ENCODE measurements around the gene ANKRD23.
"Not testable (repeated sequence)": the region's sequence is repeated elsewhere in the genome, so short reads cannot be mapped to it uniquely, and the experiment has no call there.

Gene ANKRD23

DNA sequence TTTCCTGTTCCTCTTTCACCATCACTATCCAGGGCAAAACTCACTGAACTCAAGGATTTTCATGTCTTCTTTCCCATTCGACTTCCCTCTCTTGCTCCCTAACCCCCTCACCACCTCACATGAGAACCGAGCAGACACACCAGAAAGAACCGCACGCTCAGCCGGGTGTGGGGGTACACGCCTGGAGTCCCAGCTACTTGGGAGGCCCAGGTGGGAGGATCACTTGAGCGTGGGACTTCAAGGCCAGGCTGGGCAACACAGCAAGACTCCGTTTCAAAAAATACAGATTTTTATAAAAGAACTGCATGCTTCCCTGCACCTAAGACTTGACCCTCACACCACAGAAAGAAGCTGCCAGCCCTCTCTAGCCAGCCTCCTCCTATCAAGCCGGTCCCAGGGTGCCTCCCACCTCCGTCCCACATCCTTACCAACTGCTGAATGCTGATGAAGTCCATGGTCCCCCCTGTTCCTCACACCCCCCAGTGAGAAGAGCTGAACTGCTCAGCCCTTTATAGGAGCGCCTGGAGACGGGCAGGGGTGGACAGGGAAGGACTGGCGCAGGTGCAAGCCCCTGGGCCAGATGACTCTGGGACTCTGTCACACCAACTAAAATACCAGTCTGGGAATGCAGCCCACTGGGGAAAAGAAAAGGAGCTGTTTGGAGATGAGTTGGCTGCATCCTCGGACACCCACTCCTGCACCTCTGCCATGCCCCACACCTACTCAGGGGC lies at the start of gene ANKRD23:
TSS of gene ANKRD23 (minus strand) at position 484 of the 731 bp plus-strand sequence. CDS start at position 455, 29 bp downstream.
- DNase-seq: no peak

DNA sequence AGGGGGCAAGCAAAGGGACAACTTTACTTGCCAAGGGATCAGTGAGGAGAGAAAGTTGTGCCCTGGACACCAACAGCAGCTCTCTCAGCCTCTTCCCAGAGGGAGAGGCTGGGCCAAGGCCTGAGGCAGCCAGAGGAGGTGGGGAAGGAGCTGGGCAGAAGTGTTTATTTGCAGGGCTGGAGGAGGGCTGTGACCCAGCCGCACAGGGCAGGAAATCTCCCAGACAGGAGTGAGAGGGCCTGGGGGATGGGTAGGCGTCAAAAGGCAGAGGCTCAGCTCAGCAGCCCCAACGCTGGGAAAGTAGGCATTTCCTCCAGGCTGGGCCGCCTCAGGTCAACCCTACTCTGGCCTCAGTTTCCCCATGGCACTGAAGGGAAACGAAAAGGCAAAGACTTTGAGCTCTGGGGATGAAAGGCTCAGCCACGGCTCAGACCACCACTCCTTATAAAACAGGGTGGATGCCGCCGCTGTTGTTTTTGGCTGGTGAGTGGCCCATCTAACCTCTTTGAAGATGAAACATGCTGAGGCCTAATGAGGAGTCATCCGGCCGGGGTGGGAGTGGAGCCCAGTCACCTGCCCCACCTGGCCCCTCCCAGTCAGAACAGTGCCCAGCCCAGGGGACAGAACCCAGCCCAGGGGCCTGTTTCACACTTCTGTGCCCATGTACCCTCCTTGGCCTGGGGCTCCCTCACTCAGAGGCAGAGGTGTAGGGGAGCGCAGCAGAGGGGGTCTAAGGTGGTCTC lies 47.9 kb upstream of the ANKRD23 start:
- peak; percentile 21 for DNase-seq

DNA sequence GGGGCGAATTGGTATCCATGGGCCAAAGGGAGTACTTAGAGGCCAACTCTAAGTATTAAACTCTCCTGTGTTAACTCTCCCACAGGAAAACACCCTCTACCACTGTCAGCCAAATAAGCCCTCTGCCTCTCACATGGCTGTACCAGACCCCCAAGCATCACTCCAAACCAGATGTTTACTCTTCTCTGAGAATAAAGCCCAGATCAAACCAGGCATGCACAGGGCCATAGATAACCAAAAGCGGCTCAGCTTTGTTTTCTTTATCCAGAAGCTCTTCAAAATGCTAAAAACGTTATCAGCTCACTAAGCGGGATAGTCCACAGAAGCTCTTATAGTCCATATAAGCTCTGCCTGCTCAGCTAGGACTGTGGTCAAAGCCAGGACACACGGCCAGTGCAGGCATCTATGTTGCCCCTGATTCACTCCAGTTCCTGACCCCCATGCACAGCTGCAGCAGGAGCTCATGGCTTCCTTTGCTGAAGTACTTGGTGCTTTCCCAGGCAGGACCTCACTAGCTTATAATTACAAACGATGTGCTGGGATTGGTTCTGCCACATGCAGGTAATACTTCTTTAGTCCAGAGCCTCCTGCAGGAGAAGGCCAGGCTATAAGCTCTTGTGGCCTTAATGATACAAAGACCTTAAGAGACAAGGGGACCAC lies 47.0 kb upstream of the ANKRD23 start:
- no peak for DNase-seq

DNA sequence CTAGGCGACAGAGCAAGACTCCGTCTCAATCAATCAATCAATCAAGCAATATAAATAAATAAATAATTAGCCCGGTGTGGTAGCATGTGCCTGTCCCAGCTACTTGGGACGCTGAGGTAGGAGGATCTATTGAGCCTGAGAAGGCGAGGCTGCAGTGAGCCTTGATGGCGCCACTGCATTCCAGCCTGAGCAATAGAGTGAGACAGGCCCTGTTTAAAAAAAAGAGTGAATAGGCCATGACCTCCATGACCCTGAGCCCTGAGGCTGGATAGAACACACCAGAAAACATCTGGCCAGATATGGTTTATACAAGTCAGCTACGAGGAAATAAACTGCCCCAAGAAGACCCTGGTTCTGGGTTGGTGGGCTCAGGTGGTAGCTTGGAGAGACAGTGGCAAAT lies 46.4 kb upstream of the ANKRD23 start:
- no peak for DNase-seq

DNA sequence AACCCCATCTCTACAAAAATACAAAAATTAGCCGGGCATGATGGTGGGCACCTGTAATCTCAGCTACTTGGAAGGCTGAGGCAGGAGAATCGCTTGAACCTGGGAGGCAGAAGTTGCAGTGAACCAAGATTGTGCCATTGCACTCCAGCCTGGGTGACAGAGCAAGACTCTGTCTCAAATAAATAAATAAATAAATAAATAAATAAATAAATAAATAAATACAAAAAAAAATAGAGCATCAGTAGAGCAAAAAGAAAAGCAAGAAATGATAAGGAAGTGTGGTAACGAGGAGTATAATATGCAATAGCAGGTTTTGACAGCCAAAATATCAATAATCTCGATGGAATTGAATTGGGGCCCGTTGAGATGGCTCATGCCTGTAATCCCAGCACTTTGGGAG lies 45.7 kb upstream of the ANKRD23 start:
- DNase-seq: not testable (repeated sequence)

DNA sequence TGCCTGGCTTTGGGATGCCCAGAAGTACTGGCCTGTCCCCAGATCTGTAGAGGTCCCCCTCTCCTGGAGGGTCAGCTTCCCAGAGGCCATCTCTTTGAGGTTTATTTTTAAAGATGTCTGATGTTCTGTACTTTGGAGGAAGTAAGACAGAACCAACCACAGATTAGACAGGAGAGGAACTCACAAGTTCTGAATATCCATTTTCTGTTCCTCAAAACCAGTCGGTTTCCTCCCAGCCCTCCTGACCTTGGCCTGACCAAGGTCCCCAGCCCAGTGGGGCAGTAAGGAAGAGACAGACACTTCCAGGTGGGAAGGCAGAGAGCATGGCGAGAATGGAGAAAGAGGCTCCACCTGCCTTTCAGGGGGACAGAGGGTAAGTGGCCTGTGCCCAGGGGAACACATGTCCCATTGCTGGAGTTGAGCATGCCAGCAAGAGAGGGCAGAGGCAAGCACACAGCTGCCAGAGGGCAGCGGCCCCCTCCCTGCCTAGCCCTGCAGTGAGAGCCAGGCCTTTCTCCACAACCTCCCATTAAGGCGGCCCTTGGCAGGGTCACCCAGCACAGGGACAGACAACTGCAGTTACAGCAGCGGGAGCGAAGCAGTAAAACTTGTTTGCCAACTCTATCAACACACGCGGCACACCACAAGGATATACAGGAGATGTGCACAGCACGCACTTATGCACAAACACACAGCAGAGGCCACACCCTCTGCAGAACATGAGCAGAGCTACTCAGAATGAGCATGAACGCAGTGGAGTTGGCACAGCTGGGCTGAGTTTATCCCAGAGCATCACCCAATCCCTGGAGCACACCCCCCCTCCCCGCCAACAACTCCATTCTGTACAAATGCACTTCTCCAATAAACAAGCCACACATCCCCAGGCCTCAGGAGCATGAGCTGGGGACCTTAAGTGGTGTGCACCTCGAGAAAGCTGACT lies 44.5 kb upstream of the ANKRD23 start:
- no peak for DNase-seq

DNA sequence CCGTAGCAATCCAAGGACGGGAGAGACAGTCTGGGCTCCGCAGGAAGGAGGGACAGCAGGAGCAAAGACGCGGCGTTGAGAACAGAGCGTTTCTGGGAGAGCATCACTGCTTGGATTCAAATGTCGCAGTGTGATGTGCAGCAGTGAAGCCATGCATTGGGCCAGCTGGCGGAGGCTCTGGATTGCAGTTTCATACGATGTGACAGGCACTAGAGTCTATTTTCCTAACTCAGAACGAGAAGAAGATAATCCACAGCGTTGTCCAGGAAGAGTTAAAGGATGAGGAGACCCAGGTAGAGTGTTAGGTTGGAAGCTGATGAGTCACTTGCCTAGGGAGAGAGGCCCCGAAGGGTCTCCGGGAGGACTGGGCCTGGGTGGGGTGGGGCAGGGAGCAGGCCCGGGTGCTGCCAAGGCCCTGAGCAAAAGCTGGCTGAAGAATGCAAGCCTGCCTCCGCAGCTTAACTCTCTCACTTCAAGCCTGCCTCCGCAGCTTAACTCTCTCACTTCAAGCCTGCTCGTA lies 43.7 kb upstream of the ANKRD23 start:
- DNase-seq: no peak

DNA sequence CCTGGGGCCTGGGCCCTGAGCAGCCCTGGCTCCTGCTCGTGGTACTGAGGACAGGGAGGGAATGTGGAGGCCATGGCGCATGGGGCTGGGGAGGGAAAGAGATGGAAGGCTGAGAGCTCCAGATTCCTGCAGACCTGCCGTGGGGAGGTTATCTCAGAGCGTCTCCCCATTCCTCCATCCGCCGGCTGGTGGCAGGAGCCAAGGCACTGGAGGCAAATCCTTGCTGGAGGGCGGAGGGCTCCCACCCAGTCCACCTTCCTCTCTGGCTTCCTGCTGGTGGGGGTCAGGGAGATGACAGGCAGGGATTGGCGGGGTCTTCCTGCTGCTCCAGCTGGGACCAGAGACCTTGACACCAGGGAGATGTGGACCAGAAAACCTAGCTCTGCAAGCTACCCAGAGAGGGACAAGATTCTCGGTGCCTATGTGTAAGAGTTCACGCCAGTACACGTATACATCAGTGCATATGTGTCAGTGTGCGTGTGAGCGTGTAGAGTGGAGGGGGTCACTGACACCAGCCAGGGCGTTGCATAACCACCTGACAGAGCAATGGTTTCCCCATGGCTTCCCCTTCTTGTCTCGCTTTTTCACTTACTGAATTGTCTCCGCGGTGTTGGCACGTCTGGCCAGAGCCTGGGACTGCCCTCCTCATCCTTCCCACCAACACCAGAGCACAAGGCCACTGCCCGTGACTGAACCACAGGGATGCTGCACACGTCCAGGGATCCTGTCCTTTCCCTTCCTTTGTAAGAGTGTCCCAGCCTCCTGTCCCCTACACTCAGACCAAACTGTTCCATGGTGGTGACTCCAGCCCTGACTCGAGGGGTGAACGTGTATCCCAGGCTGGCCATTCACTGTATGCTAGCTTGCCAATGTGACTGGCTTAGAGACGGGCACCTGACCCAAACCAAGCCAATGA lies 41.9 kb upstream of the ANKRD23 start:
- DNase-seq: no peak

DNA sequence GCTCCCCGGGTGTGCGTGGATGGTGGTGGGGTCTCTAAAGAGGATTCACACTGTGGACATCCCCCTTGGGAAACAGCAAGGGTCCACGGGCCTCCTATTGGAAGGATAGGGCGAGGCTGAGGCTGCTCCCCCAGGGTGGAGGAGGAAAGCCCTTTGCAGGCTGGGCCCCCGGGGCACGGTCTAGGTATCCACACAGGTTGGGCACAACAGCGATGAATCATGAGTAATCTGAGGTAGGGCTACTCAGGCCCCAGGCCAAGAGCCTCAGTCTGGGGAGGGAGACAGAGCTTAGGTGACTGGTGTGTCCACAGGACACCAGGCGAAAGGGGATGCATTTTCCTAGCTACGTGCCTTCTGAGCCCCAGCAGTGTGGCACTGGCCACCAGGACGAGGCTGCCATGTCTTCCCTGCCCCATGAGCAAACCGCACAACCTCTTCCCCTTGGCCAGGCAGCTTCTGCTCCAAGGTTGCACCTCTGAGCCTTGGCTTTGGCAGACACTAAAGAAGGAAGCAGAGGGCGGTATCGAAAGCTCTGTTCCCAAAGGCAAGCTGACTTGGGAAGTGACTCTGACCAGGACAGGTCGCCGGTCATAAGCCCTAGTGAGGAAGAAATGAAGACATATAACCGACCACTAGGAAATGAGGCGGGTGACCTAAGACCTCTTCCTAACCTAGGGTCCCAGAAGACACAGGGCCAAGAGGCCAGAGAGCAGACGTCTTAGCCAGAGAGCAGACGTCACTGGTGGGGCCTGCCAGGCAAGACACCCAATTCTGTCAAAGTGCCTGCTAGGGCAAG lies 40.7 kb upstream of the ANKRD23 start:
- no peak for DNase-seq

DNA sequence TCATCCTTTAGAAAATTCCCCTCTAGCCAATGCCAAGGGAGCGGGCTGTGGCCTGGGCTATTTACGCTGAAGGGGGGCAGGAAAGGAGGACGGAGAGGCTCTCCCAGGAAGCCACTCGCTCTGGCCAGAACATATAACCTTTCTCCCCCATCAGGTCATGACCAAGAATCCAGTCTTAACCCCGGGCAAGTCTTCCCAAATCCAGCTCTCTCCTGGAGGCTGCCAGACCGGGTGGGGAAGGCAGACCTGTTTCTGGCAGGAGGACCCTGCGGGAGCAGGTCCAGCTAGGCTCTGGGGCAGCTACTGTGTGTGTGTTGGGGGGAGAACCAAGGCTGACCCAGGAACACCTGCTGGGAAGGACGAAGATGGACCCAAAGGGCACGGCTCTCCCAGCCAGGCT lies 39.5 kb upstream of the ANKRD23 start:
- DNase-seq: no peak

DNA sequence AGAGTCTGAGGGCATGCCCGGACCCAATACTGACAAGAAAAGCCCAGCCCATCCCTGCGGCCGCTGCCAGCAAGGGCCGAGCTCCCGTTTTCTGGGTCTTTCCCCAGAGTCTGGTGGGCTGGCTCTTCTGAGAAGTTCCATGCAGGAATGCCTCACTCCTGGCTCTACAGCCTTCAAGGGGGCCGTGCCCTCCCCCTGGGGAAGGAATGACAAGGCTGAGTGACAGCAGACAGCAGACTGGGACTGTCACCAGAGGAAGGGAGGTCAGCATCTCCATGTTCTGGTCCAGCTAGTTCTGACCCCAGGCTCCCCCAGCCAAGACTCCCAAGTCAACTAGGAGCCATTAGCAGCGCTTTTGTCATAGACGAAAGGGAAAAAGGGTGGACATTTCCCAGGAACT lies 39.1 kb upstream of the ANKRD23 start:
- no peak for DNase-seq

DNA sequence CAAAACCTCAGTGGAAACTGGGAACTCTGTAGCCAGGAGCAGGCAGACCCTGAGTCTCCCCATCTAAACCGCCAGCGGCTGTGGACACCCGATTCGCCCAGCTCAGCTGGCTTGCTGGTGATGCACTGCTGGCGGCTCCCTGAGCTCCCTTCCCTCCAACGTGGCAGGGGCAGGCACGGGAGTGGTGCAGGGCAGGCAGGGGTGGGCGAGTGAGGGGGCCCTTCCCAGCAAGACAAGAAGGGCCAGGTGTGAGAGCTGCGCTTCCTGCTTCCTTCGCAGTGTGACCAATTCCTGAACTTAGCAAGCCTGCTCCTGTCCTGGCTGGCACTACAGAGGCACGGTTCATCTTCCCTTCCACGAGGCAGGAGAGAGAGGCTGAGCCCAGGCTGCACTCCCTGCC lies 38.4 kb upstream of the ANKRD23 start:
- DNase-seq: no peak

DNA sequence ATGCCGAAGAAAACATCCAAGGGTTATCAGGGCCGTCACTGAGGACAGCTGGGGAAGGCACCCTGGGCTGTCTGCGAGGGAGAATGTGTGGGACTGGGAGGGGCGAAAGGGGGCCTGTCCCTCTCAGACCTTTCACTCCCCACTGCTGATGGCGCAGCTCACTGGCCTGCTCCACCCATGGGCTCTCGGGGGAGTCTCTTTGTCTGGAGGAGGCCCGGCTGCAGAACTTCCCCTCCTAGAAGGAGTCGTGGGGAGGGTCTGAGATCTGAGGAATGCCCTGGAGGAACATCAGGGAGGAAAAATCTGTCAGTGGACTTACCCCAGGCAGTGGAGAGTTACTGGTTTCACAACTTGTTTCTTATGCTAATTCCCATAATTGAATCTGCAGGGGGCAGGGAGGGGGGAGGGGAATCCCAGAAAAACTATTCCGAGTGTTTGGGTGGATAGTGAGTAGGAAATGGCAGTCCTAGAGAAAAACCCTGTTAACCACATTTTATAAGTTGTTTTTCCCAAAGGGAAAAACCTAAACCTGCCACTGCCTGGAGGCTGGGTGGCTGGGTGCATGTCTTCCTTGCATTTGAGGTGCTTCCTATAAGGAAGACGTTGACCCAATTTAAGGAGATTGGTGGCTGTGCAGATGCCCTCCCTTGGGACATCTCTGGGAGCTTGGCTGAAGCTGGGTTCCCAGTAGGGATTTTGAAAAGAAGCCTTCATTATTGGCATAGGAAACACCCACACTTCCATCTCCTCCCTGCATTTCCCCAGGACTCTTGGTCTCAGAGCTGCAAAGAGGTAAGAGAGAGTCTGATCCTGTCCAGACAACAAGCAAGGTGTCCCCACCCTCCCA lies 37.8 kb upstream of the ANKRD23 start:
- no peak for DNase-seq

DNA sequence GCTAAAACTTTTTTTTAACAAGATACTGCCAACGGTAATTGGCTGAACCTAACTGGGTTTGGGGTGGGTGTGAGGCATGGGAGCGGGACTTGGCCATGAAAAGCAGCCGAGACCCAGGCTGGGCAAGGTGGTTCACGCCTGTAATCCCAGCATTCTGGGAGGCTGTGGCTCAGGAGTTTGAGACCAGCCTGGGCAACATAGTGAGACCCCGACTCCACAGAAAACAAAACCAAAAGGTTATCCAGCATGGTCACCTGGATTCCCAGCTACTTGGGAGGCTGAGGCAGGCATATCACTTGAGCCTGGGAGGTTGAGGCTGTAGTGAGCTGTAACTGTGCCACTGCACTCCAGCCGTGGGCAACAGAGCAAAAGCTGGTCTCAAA lies 37.1 kb upstream of the ANKRD23 start:
- no peak for DNase-seq

DNA sequence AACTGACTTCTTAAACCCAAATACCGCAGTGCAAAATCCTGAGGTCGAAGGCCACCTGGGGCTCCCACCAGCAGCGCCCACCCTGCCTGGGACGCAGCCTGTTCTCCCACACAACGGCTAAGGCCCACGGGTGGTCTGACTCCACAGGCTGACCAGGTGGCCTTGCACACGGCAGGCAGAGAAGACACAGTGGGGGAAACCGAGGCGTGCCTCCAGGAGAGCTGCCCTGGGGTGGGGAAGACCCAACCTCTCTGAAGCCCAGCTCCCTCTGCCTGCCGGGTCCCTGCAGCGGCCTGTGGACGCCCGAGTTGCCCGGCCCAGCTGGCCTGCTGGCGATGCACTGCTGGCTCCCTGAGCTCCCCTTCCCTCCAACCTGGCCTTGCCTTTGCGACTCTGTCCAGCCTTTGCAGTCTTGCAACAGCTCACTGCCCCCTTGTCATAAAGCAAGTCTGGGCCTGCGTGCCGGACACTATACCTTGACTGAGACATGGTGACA lies 35.8 kb upstream of the ANKRD23 start:
- DNase-seq: no peak

DNA sequence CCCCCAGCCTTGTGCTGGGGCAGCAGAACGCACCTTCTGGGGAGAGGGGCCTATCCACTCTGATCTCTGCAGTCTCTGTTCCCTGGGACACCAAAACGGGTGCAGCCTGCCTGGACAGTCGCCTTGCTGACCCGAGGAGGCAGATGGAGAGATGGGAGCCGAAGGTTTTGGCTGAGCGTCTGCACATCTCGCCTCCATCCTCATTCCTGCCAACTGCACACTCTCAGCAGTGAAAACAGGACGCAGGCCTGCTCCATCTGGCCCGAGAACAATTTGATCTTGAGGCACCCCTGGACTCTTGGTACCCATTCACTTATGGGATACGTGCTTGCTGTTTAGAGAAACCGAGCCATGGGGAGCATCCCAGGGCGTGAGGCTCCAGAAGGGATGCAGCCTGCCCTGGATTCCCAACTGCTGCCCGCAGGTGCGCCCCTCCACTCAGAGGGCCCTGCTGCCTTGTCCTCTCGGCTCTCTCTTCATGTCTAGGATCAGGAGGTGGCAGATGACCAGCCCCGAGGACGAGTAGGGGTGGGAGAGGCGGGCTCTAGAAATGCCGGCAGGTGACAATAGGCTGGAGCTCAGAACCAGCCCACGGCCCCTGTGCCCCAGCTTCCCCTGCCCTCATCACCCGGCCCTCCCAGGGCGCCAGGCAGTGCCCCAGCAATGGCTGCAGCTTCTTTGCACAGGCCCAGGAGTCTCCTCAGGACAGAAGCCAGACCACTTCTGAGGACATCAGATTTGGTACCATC lies 35.1 kb upstream of the ANKRD23 start:
- DNase-seq: no peak

DNA sequence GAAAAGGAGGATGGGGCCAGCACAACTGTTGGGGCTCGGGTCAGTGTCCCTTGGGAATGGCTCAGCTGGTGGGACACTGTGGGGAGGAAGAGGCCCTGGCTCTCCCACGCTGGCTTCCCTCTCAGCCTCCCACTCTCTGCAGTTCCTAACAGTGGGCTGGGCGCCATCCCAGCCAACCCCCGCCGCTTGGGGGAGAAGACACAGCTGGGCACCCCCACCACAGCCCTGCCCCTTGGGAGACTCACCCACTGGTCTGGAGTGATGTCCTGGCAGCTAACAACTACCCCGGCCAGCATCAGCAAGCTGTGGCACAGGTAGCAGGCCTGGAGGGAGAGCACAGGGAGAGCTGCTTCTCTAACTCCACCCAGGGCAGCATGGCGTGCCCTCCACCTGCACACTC lies 34.4 kb upstream of the ANKRD23 start:
- DNase-seq: no peak

DNA sequence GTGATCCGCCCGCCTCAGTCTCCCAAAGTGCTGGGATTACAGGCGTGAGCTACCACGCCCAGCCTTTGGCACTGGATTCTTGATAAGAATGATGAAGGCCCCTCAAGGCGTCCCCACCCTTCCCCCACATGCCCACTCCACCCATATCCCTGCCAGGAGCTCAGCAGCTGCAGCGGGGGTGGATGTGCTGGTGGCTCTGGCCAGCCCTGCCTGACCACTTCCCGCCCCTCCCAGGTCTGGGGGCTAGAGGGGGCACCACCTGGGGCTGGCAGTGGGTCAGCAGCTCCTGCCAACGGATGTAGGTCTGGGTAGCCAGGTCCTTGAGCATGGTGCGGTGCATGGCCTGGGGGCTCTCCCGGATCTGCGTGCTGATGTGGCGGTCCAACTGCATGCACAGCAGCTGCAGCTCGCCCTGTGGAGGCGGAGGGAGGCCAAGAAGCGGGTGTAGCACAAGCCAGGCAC lies 33.8 kb upstream of the ANKRD23 start:
- DNase-seq: no peak

DNA sequence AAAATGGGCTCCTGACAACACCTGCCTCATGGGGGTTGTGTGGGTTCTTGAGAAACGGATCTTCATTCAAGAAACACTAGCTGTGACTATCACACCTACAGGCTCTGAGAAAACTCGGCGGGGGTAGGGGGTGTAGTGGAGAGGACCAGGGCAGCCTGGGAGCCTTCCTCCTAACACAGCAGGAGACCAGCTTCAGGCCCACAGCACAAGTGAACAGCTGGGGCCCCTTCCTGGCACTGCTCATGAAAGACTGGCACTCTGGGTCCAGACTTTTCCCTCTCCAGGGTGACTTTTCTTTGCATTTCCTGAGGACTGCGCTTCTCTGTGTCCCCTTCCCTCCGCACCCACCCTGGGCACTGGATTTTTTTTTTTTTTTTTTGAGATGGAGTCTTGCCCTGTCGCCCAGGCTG lies 33.2 kb upstream of the ANKRD23 start:
- no peak for DNase-seq
